Spleen (tissue), 11 donors: ENCODE measurements around the gene FBXO47. TPM values are rescaled to one million over a fixed set of nuclear protein-coding genes. Genes with fewer than 3 reads are reported as not detected.

Source experiments
- DNase-seq: peaks from one replicate; pipeline ENCODE4 v3.0.0-alpha.2; 2020
- H3K27ac ChIP-seq, 8 donors: fragments of 200-600 bp; sonication (generic) in 7 of 8; 1 replicate in 4 of 8; 2 replicates in 4 of 8; pipeline versions ENCODE4 v1.5.0 to v1.8.0; 2016 to 2021; ENCODE audit warnings: inconsistent platforms in 4 of 8, mild to moderate bottlenecking in 4 of 8, moderate library complexity in 1 of 8
- H3K27me3 ChIP-seq, 7 donors: fragments of 200-600 bp; sonication (generic) in 6 of 7; replicated peaks in 1 of 7; 1 replicate in 4 of 7; 2 replicates in 3 of 7; pipeline versions ENCODE4 v1.5.0 to v1.8.0; 2016 to 2021; ENCODE audit warnings: inconsistent platforms in 3 of 7, mild to moderate bottlenecking in 1 of 7
- H3K36me3 ChIP-seq, 6 donors: fragments of 200-600 bp; sonication (generic) in 5 of 6; 1 replicate in 4 of 6; 2 replicates in 2 of 6; pipeline versions ENCODE4 v1.5.0 to v1.8.0; 2016 to 2021; ENCODE audit warnings: inconsistent platforms in 2 of 6
- H3K4me1 ChIP-seq, 6 donors: fragments of 200-600 bp; sonication (generic) in 5 of 6; 1 replicate in 3 of 6; 2 replicates in 3 of 6; pipeline versions ENCODE4 v1.5.0 to v1.8.0; 2016 to 2021; ENCODE audit warnings: inconsistent platforms in 3 of 6
- H3K4me3 ChIP-seq, 8 donors: fragments of 200-600 bp; sonication (generic) in 7 of 8; 1 replicate in 4 of 8; 2 replicates in 4 of 8; pipeline versions ENCODE4 v1.5.0 to v1.8.0; 2016 to 2021; ENCODE audit warnings: inconsistent platforms in 4 of 8, mild to moderate bottlenecking in 4 of 8, moderate library complexity in 2 of 8
- H3K9me3 ChIP-seq, 8 donors: fragments of 200-600 bp; sonication (generic) in 7 of 8; 1 replicate in 4 of 8; 2 replicates in 4 of 8; pipeline versions ENCODE4 v1.5.0 to v1.8.0; 2016 to 2021; ENCODE audit warnings: inconsistent platforms in 4 of 8
- POLR2A ChIP-seq, 3 donors: fragments of 450-650 bp; IDR thresholded peaks; one replicate each; pipeline ENCODE4 v1.5.1; 2017; ENCODE audit warnings: antibody characterized with exemption in 3 of 3, mild to moderate bottlenecking in 1 of 3
- POLR2AphosphoS5 ChIP-seq, 3 donors: sonication (generic); formaldehyde crosslinking; IDR thresholded peaks; one replicate each; pipeline ENCODE4 v1.5.1; 2017; ENCODE audit warnings: antibody characterized with exemption in 3 of 3
- WGBS, 5 donors: extraction: QIAGEN DNeasy Blood & Tissue Kit in 3 of 5; methylation state at CpG; one replicate each; pipeline versions ENCODE4 v1.1.5 to v1.1.7; 2013 to 2018; 5-methylcytosine and 5-hydroxymethylcytosine counted together
- intact Hi-C: fragments of 100-400 bp; cut with DNase I; formaldehyde crosslinking; loops from one replicate; pipeline ENCODE4 v1.15.0; 2023; ENCODE audit warnings: low total_unique reads
- polyA plus RNA-seq, 3 donors: library from polyadenylated mRNA; stranded (reverse); fragments of 200-250 nt; gene quantifications; one replicate each; pipeline ENCODE4 v1.2.1, GENCODE V29; 2013
- total RNA-seq, 7 donors: library from RNA; depleted of rRNA in 3 of 7; stranded (reverse); fragments of >200 nt in 3 of 7; fragmentation: NEBNext Ultra II Directional in 4 of 7; extraction: Animal tissue kit (Norgen Biotek cat#: 25700) in 4 of 7; gene quantifications; one replicate each; pipeline versions ENCODE4 v1.1.0 to v1.2.1, GENCODE V29; 2016 to 2021
- TF ChIP-seq, protein P1 (sequence below), 11 experiments: fragments of 200-600 bp in 7 of 11; fragments of 450-650 bp in 4 of 11; sonication (generic) in 4 of 11; IDR thresholded peaks in 8 of 11; conservative IDR thresholded peaks in 3 of 11; 1 replicate in 7 of 11; 2 replicates in 4 of 11; pipeline versions ENCODE4 v1.4.0 to v1.8.0; 2016 to 2021; ENCODE audit warnings: antibody characterized with exemption in 11 of 11, inconsistent platforms in 4 of 11, mild to moderate bottlenecking in 1 of 11
- donor health status: healthy with polysubstance abuse.
- donor health status: DM: no; HTN: no; CAD: no; lungs with moderate emphysema.
- donor health status: DM: no; HTN: no; CAD: no.
- donor health status: Bipolar disorder and iron deficiency.
- donor health status: healthy.
- donor health status: DM: no; HTN: no; CAD: no.
- donor health status: DM: yes; HTN: yes; CAD: no.

Gene FBXO47
- total and polyA plus RNA-seq, 10 donors: 0.06 TPM; not detected in 9

DNA sequence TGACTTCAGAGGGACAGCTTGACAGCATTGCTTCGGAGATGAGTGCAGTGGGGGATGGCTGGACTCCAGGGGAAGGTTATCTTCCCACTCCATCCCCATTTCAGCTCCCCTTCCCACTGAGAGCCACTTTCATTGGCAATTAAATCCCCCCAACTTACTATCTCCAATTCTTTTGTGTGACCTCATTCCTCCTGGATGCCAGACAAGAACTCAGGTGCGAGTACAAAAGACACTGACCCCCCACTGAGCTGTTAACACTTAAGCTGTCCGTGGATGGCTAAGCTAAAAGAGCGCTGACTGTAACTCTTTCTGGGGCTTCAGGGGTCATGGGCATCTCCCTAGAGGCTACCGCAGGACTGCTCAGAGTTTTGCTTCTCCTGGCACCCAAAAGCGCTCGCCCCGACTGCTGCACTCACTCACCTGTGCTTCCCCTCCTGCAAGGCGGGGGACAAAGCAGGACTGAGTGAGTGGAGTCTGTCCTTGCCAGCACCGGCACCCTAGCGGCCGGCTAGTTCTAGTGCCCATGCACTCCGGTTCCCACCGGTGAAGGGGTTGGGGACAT lies 44.8 kb upstream of the FBXO47 start:
- Histone ChIP-seq H3K4me1 (peaks cover 0 to 28% (median 14%) of the 10 kb centered on the region in 6 donors), H3K4me3 (no peak overlapping the region), H3K9me3 (peaks cover 0 to 9% (median 3%) of the 10 kb centered on the region in 8 donors), H3K27ac (no peak overlapping the region), H3K27me3 (no peaks in the 10 kb centered on the region), H3K36me3 (no peaks in the 10 kb centered on the region)
- intact Hi-C loops: no loop called here
- no peak for DNase-seq
- TF ChIP-seq POLR2A (IDR thresholded peaks at IDR 0.05) (no peak), POLR2AphosphoS5 (IDR thresholded peaks at IDR 0.05) (no peak)
- TF ChIP-seq, protein P1, sequence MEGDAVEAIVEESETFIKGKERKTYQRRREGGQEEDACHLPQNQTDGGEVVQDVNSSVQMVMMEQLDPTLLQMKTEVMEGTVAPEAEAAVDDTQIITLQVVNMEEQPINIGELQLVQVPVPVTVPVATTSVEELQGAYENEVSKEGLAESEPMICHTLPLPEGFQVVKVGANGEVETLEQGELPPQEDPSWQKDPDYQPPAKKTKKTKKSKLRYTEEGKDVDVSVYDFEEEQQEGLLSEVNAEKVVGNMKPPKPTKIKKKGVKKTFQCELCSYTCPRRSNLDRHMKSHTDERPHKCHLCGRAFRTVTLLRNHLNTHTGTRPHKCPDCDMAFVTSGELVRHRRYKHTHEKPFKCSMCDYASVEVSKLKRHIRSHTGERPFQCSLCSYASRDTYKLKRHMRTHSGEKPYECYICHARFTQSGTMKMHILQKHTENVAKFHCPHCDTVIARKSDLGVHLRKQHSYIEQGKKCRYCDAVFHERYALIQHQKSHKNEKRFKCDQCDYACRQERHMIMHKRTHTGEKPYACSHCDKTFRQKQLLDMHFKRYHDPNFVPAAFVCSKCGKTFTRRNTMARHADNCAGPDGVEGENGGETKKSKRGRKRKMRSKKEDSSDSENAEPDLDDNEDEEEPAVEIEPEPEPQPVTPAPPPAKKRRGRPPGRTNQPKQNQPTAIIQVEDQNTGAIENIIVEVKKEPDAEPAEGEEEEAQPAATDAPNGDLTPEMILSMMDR (IDR thresholded peaks at IDR 0.05 in 8 of 11, conservative IDR thresholded peaks at IDR 0.05 in 3 of 11): no peak
- WGBS, 5 donors: 84 to 91% (median 88%) methylated on average over 14 of the region's 14 CpGs

DNA sequence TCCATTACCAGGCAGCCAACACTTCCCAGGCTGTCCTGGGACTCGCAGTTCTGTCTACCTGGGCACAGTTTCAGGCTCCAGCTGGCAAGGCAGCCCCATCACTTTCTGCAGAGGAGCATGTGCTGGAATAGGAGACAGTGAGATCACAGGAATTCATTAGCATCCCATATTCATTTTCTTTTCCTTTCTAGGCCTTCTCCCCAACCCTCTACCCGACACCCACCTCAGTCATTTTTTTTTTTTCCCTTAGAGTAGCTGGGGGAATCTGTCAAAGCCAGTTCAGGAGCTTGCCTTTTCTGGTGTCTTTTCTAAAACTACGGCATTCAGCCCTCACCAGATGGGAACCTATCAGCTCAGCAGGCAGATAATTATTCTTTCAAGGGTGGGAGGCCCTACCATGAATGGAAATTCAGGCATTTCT lies 42.4 kb upstream of the FBXO47 start:
- intact Hi-C loops: no loop called here
- DNase-seq: no peak
- H3K36me3 ChIP-seq: no peaks in the 10 kb centered on the region
- no peak overlapping the region for H3K27ac ChIP-seq
- TF ChIP-seq POLR2AphosphoS5 (IDR thresholded peaks at IDR 0.05) (no peak), POLR2A (IDR thresholded peaks at IDR 0.05) (no peak)
- TF ChIP-seq, protein P1 (IDR thresholded peaks at IDR 0.05 in 8 of 11, conservative IDR thresholded peaks at IDR 0.05 in 3 of 11): no peak
- no peak overlapping the region for H3K4me3 ChIP-seq
- WGBS, 5 donors: 77 to 88% (median 87%) methylated on average over 3 of the region's 3 CpGs
- H3K9me3 ChIP-seq: peaks cover 0 to 9% (median 3%) of the 10 kb centered on the region in 8 donors
- peaks cover 0 to 4% (median under 1%) of the 10 kb centered on the region in 6 donors for H3K4me1 ChIP-seq
- no peaks in the 10 kb centered on the region for H3K27me3 ChIP-seq

DNA sequence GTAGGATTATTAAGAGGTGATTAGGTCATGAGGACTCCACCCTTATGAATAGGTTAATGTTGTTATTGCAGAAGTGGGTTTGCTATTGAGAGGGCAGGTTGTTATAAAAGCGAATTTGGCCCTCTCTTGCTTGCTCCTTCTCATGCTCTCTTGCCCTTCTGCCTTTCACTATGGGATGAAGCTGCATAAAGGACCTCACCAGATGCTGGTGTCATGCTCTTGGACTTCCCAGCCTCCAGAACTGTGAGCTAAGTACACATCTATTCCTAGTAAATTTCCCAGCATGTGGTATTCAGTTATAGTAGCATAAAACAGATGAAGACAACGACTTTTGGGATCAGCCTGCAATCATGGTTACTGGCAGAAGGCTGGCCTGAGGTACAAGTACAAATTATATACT lies 41.4 kb upstream of the FBXO47 start:
- Histone ChIP-seq H3K4me3 (no peak overlapping the region), H3K4me1 (peaks cover 0 to 1% (median 0%) of the 10 kb centered on the region in 6 donors), H3K36me3 (no peaks in the 10 kb centered on the region), H3K9me3 (peaks cover 0 to 9% (median 3%) of the 10 kb centered on the region in 8 donors), H3K27ac (no peak overlapping the region), H3K27me3 (peaks cover 0 to 4% (median 0%) of the 10 kb centered on the region in 7 donors)
- WGBS, 5 donors: 61 to 91% (median 84%) methylated on average over 2 of the region's 2 CpGs
- DNase-seq: no peak
- TF ChIP-seq, protein P1 (IDR thresholded peaks at IDR 0.05 in 8 of 11, conservative IDR thresholded peaks at IDR 0.05 in 3 of 11): no peak
- no peak for TF ChIP-seq POLR2AphosphoS5 (IDR thresholded peaks at IDR 0.05)
- intact Hi-C loops: no loop called here

DNA sequence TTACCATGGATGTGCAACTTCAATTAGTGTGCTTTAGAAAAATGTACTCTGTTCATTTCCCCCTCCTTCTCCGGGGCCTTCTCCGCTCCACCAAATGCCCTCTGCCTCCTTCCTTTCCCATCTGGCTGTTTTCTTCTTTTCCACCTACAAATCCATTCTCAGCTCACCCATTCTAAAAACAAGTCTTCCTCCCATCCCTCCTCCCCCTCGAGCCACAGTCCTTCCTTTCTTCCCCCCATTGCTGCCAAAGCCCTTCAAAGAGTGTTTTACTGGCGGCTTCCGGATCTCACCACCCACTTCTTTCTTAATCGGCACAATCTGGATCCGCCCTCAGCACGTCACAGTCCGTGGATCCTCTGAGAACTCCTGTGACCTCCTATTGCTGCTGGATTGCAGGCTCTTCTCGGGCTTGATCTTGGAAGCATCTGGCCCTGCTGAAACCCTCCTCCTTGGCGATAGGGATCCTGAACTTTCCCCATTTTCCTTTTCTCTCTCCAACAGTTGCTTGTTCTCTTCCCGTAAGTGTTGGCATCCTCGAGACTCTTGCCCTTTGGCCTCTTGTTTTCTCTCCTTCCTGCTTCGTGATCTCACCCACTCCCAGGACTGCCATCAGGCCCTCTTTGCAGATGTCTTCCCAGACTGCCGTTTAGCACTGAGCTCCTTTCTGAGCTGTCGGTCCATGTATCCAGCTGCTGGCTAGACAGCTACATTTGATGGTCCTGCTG lies 36.0 kb upstream of the FBXO47 start:
- Histone ChIP-seq H3K36me3 (no peaks in the 10 kb centered on the region), H3K27ac (peak overlapping the region in 7 of 8 donors; percentile 70 to 82 (median 76)), H3K4me3 (peak overlapping the region in 1 of 8 donors; percentile 17), H3K9me3 (peaks cover 0 to 6% (median 4%) of the 10 kb centered on the region in 8 donors), H3K27me3 (peaks cover 0 to 18% (median 0%) of the 10 kb centered on the region in 7 donors), H3K4me1 (peaks cover 0 to 26% (median 16%) of the 10 kb centered on the region in 6 donors)
- TF ChIP-seq POLR2AphosphoS5 (IDR thresholded peaks at IDR 0.05) (peak in 2 of 3 donors; percentile 31 to 51), POLR2A (IDR thresholded peaks at IDR 0.05) (no peak)
- intact Hi-C loops: no loop called here
- WGBS, 5 donors: 27 to 42% (median 34%) methylated on average over 16 of the region's 16 CpGs
- no peak for DNase-seq
